Gastroesophageal sphincter (tissue), 4 donors: ENCODE measurements around the gene DLGAP3. TPM values are rescaled to one million over a fixed set of nuclear protein-coding genes. Genes with fewer than 3 reads are reported as not detected.

Experiments used
- ATAC-seq: fragments of 150-250 bp; one replicate; pipeline ENCODE4 v1.9.1; 2016; ENCODE audit warnings: mild to moderate bottlenecking, moderate library complexity
- H3K27ac ChIP-seq, 4 donors: fragments of 200-600 bp; sonication (generic) in 3 of 4; 1 replicate in 3 of 4; 2 replicates in 1 of 4; pipeline ENCODE4 v1.5.1; 2016 to 2019
- H3K27me3 ChIP-seq: fragments of 200-600 bp; sonication (generic); one replicate; pipeline ENCODE4 v1.5.1; 2019
- H3K36me3 ChIP-seq, 2 donors: fragments of 200-600 bp; sonication (generic); one replicate each; pipeline ENCODE4 v1.5.1; 2019; ENCODE audit warnings: control low read depth in 1 of 2
- H3K4me1 ChIP-seq, 3 donors: fragments of 200-600 bp; sonication (generic); 1 replicate in 2 of 3; 2 replicates in 1 of 3; pipeline ENCODE4 v1.5.1; 2016 to 2019; ENCODE audit warnings: control low read depth in 2 of 3
- H3K4me3 ChIP-seq, 2 donors: fragments of 200-600 bp; sonication (generic); one replicate each; pipeline ENCODE4 v1.5.1; 2019; ENCODE audit warnings: mild to moderate bottlenecking in 1 of 2, moderate library complexity in 1 of 2
- H3K9me3 ChIP-seq, 3 donors: fragments of 200-600 bp; sonication (generic); one replicate each; pipeline ENCODE4 v1.5.1; 2017 to 2019; ENCODE audit warnings: control low read depth in 2 of 3
- EP300 ChIP-seq: sonication (generic); formaldehyde crosslinking; IDR thresholded peaks from one replicate; pipeline ENCODE4 v1.6.1; 2017; ENCODE audit warnings: antibody characterized with exemption, mild to moderate bottlenecking
- POLR2A ChIP-seq, 2 donors: fragments of 450-650 bp; IDR thresholded peaks; one replicate each; pipeline ENCODE4 v1.6.1; 2017; ENCODE audit warnings: antibody characterized with exemption in 2 of 2, mild to moderate bottlenecking in 2 of 2, moderate library complexity in 1 of 2
- POLR2AphosphoS5 ChIP-seq: sonication (generic); formaldehyde crosslinking; IDR thresholded peaks from one replicate; pipeline ENCODE4 v1.6.1; 2017; ENCODE audit warnings: antibody characterized with exemption
- WGBS, 2 donors: methylation state at CpG; one replicate each; pipeline ENCODE4 v1.1.5; 2018; ENCODE audit warnings: low coverage in 1 of 2; 5-methylcytosine and 5-hydroxymethylcytosine counted together
- total RNA-seq, 4 donors: library from RNA; depleted of rRNA; stranded (reverse); fragments of >200 nt; gene quantifications; one replicate each; pipeline ENCODE4 v1.1.0, GENCODE V29; 2016
- TF ChIP-seq, protein P1 (sequence below), 4 experiments: fragments of 200-600 bp in 2 of 4; fragments of 450-650 bp in 2 of 4; sonication (generic) in 1 of 4; IDR thresholded peaks; one replicate each; pipeline ENCODE4 v1.5.1; 2017 to 2019; ENCODE audit warnings: antibody characterized with exemption in 4 of 4, mild to moderate bottlenecking in 2 of 4, moderate library complexity in 2 of 4

DLGAP3 gene
- total RNA-seq, 4 donors from 2014 or later = 0.12 to 0.13 TPM; not detected in 2

DNA sequence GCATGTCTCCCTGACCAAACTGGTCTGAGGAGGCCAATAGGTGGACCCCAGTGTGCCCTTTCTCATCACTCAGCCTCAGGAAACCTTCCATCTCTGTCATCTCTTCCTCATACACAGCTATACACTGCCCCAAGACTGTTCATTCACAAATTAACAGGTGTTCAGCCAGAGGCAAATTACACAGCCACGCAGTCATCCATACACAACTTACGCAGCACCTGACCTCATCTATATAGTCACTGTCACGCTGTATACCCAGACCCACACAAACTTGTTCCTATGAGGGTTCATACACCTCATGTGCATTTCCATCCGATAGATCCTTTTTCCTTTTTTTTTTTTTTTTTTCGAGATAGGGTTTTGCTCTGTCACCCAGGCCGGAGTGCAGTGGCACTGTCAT lies 12.4 kb downstream of the DLGAP3 start:
- Histone ChIP-seq H3K4me3 (no peak overlapping the region), H3K27me3 (peaks cover 64% of the 10 kb centered on the region), H3K9me3 (no peaks in the 10 kb centered on the region), H3K27ac (no peak overlapping the region), H3K36me3 (no peaks in the 10 kb centered on the region), H3K4me1 (no peaks in the 10 kb centered on the region)
- no peak for ATAC-seq
- TF ChIP-seq EP300 (no peak), POLR2AphosphoS5 (no peak), POLR2A (IDR thresholded peaks at IDR 0.05) (no peak)
- TF ChIP-seq, protein P1, sequence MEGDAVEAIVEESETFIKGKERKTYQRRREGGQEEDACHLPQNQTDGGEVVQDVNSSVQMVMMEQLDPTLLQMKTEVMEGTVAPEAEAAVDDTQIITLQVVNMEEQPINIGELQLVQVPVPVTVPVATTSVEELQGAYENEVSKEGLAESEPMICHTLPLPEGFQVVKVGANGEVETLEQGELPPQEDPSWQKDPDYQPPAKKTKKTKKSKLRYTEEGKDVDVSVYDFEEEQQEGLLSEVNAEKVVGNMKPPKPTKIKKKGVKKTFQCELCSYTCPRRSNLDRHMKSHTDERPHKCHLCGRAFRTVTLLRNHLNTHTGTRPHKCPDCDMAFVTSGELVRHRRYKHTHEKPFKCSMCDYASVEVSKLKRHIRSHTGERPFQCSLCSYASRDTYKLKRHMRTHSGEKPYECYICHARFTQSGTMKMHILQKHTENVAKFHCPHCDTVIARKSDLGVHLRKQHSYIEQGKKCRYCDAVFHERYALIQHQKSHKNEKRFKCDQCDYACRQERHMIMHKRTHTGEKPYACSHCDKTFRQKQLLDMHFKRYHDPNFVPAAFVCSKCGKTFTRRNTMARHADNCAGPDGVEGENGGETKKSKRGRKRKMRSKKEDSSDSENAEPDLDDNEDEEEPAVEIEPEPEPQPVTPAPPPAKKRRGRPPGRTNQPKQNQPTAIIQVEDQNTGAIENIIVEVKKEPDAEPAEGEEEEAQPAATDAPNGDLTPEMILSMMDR (IDR thresholded peaks at IDR 0.05) = no peak
- 90 to 91% methylated on average over 4 to 5 of the region's 6 CpGs for WGBS, 2 donors

- TF ChIP-seq POLR2A (IDR thresholded peaks at IDR 0.05) (no peak), POLR2AphosphoS5 (no peak), EP300 (no peak)
- TF ChIP-seq, protein P1 (IDR thresholded peaks at IDR 0.05) = no peak
- H3K4me3 ChIP-seq = no peak overlapping the region
- peaks cover 55% of the 10 kb centered on the region for H3K27me3 ChIP-seq
- WGBS, 2 donors = 81 to 82% methylated on average over 3 of the region's 4 CpGs
- no peak for ATAC-seq
- H3K36me3 ChIP-seq = no peaks in the 10 kb centered on the region
- H3K27ac ChIP-seq = no peak overlapping the region
- no peaks in the 10 kb centered on the region for H3K4me1 ChIP-seq
- H3K9me3 ChIP-seq = no peaks in the 10 kb centered on the region
These were observed 13.3 kb downstream of the DLGAP3 start for GRCh38 chr1:34916104-34916503.

GRCh38 chr1:34915521-34915920 lies 13.9 kb downstream of the DLGAP3 start:
- no peaks in the 10 kb centered on the region for H3K9me3 ChIP-seq
- no peak overlapping the region for H3K27ac ChIP-seq
- H3K36me3 ChIP-seq = no peaks in the 10 kb centered on the region
- no peak for TF ChIP-seq POLR2A (IDR thresholded peaks at IDR 0.05)
- TF ChIP-seq, protein P1 (IDR thresholded peaks at IDR 0.05) = no peak
- no peak for TF ChIP-seq POLR2AphosphoS5
- no peak for TF ChIP-seq EP300
- no CpG with 5 or more reads among the region's 5 CpGs for whole genome bisulfite sequencing, 2 donors
- ATAC-seq = no peak
- no peaks in the 10 kb centered on the region for H3K4me1 ChIP-seq
- H3K4me3 ChIP-seq = no peak overlapping the region
- H3K27me3 ChIP-seq = peaks cover 49% of the 10 kb centered on the region

- H3K4me3 ChIP-seq = no peak overlapping the region
- no peaks in the 10 kb centered on the region for H3K9me3 ChIP-seq
- WGBS, 2 donors = 90% methylated on average over 2 of the region's 2 CpGs; no CpG with 5 or more reads in 1 of the 2 donors
- H3K36me3 ChIP-seq = no peaks in the 10 kb centered on the region
- H3K4me1 ChIP-seq = no peaks in the 10 kb centered on the region
- H3K27ac ChIP-seq = no peak overlapping the region
- H3K27me3 ChIP-seq = peaks cover 44% of the 10 kb centered on the region
- no peak for ATAC-seq
- no peak for TF ChIP-seq EP300
- TF ChIP-seq POLR2A (IDR thresholded peaks at IDR 0.05) = no peak
These were observed 14.5 kb downstream of the DLGAP3 start for GRCh38 chr1:34914958-34915357.

GRCh38 chr1:34911465-34911864 lies 18.0 kb downstream of the DLGAP3 start:
- Histone ChIP-seq H3K27ac (no peak overlapping the region), H3K9me3 (no peaks in the 10 kb centered on the region), H3K27me3 (peaks cover 38% of the 10 kb centered on the region), H3K4me1 (no peaks in the 10 kb centered on the region), H3K36me3 (no peaks in the 10 kb centered on the region), H3K4me3 (no peak overlapping the region)
- TF ChIP-seq, protein P1 (IDR thresholded peaks at IDR 0.05) = no peak
- TF ChIP-seq EP300 = no peak
- TF ChIP-seq POLR2A (IDR thresholded peaks at IDR 0.05) = no peak
- TF ChIP-seq POLR2AphosphoS5 = no peak
- 79 to 83% methylated on average over 1 to 8 of the region's 8 CpGs for WGBS, 2 donors
- no peak for ATAC-seq
